ENCODE data around the gene B3GLCT. TPM values are rescaled to one million over a fixed set of nuclear protein-coding genes. Genes with fewer than 3 reads are reported as not detected.

B3GLCT gene
- total RNA-seq, 2 donors from 2014 or later, result 10.1 to 11.5 TPM

DNA sequence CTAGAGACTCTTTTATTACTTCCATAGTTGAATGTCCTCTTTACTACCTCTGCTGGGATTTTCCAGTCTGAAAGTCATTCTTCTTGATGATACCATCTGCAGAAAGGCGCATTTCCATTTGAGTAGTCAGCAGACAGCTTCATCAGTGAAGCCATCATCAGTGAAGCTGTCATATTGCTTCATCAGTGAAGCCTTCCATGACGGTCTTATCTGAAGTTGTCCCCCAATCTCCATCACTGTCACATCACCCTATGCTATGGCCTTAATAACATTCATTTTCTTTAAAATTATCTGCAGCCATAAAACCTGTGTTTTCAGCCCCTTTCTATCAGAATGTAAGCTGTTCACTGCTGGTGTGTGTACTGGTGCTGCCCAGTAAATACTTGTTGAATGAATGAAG is 151.6 kb downstream of the B3GLCT start:
- Mint-ChIP-seq H3K4me3 (no peak overlapping the region), H3K4me1 (no peaks in the 10 kb centered on the region), H3K9me3 (peaks cover 34% of the 10 kb centered on the region), H3K36me3 (ENCODE audit: low read depth) (peaks cover 5% of the 10 kb centered on the region), H3K27ac (no peak overlapping the region), H3K27me3 (ENCODE audit: insufficient read depth) (no peaks in the 10 kb centered on the region)
- no peak overlapping the region for H3K9ac ChIP-seq (ENCODE audit: extremely low read depth, low read length, poor library complexity, severe bottlenecking)
- H3K27ac ChIP-seq (ENCODE audit: low read depth, low read length), result no peak overlapping the region
- H3K4me3 ChIP-seq (ENCODE audit: low read length), result no peak overlapping the region
- TF ChIP-seq, protein P1, sequence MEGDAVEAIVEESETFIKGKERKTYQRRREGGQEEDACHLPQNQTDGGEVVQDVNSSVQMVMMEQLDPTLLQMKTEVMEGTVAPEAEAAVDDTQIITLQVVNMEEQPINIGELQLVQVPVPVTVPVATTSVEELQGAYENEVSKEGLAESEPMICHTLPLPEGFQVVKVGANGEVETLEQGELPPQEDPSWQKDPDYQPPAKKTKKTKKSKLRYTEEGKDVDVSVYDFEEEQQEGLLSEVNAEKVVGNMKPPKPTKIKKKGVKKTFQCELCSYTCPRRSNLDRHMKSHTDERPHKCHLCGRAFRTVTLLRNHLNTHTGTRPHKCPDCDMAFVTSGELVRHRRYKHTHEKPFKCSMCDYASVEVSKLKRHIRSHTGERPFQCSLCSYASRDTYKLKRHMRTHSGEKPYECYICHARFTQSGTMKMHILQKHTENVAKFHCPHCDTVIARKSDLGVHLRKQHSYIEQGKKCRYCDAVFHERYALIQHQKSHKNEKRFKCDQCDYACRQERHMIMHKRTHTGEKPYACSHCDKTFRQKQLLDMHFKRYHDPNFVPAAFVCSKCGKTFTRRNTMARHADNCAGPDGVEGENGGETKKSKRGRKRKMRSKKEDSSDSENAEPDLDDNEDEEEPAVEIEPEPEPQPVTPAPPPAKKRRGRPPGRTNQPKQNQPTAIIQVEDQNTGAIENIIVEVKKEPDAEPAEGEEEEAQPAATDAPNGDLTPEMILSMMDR (conservative IDR thresholded peaks at IDR 0.05), result no peak
- H3K9me3 ChIP-seq (ENCODE audit: control insufficient read depth, low read length), result peaks cover 25% of the 10 kb centered on the region
- no peaks in the 10 kb centered on the region for H3K27me3 ChIP-seq (ENCODE audit: control insufficient read depth, insufficient read depth, low read length, poor library complexity, severe bottlenecking)
- WGBS, 2 experiments (ENCODE audit: insufficient coverage in 1 of 2, insufficient read length in 1 of 2), result 85 to 86% methylated on average over 2 of the region's 2 CpGs
- no peak for DNase-seq
- H3K4me1 ChIP-seq (ENCODE audit: control insufficient read depth, insufficient read depth, low read length), result no peaks in the 10 kb centered on the region
- no peaks in the 10 kb centered on the region for H3K36me3 ChIP-seq (ENCODE audit: control insufficient read depth, insufficient read depth, low read length)

DNA sequence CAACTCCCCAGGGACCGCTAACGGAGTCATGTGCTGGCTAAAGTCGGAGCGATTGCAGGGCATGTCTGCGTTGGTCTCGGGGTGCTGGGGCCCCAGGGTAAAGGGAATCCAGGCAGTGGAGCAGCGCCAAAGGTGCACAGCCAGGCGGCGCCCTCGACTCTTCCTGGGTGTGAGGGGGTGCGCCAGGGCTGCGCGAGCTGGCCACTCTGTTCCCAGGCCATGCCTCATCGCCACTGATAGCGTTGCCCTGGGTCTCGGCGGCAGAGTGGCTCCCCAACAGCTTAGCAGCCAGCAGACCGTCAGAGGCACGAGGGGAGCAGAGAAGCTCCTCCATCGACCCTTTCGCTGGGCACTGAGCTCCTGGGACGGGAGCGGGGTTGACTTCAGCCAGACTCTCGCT is 152.7 kb downstream of the B3GLCT start:
- DNase-seq, result no peak
- H3K27me3 Mint-ChIP-seq (ENCODE audit: insufficient read depth), result no peaks in the 10 kb centered on the region
- H3K9me3 Mint-ChIP-seq, result peaks cover 45% of the 10 kb centered on the region
- no peaks in the 10 kb centered on the region for H3K36me3 ChIP-seq (ENCODE audit: control insufficient read depth, insufficient read depth, low read length)
- no peaks in the 10 kb centered on the region for H3K27me3 ChIP-seq (ENCODE audit: control insufficient read depth, insufficient read depth, low read length, poor library complexity, severe bottlenecking)
- peaks cover 25% of the 10 kb centered on the region for H3K9me3 ChIP-seq (ENCODE audit: control insufficient read depth, low read length)
- peak overlapping the region; percentile 32 for H3K27ac ChIP-seq (ENCODE audit: low read depth, low read length)
- no peak overlapping the region for H3K4me3 ChIP-seq (ENCODE audit: low read length)
- no peaks in the 10 kb centered on the region for H3K4me1 ChIP-seq (ENCODE audit: control insufficient read depth, insufficient read depth, low read length)
- H3K4me1 Mint-ChIP-seq, result no peaks in the 10 kb centered on the region
- H3K4me3 Mint-ChIP-seq, result no peak overlapping the region
- H3K36me3 Mint-ChIP-seq (ENCODE audit: low read depth), result peaks cover 5% of the 10 kb centered on the region
- 92 to 95% methylated on average over 21 to 24 of the region's 24 CpGs for WGBS, 2 experiments (ENCODE audit: insufficient coverage in 1 of 2, insufficient read length in 1 of 2)
- no peak overlapping the region for H3K27ac Mint-ChIP-seq
- H3K9ac ChIP-seq (ENCODE audit: extremely low read depth, low read length, poor library complexity, severe bottlenecking), result no peak overlapping the region
- TF ChIP-seq, protein P1 (conservative IDR thresholded peaks at IDR 0.05), result no peak

DNA sequence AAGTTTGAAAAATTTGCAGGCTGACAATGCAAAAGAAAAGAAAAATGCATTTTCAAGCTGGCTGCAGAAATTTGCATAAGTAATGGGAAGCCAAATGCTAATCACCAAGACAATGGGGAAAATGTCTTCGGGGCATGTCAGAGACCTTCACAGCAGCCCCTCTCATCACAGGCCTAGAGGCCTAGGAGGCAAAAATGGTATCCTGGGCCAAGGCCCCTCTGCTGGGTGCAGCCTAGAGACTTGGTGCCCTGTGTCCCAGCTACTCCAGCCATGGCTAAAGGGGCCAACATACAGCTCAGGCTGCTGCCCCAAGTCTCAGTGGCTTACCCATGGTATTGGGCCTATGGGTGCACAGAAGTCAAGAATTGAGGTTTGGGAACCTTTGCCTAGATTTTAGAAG is 155.2 kb downstream of the B3GLCT start:
- H3K4me1 ChIP-seq (ENCODE audit: control insufficient read depth, insufficient read depth, low read length), result no peaks in the 10 kb centered on the region
- no peak overlapping the region for H3K27ac Mint-ChIP-seq
- peaks cover 25% of the 10 kb centered on the region for H3K9me3 ChIP-seq (ENCODE audit: control insufficient read depth, low read length)
- H3K36me3 Mint-ChIP-seq (ENCODE audit: low read depth), result peaks cover 5% of the 10 kb centered on the region
- H3K4me3 Mint-ChIP-seq, result no peak overlapping the region
- H3K27me3 ChIP-seq (ENCODE audit: control insufficient read depth, insufficient read depth, low read length, poor library complexity, severe bottlenecking), result no peaks in the 10 kb centered on the region
- H3K4me1 Mint-ChIP-seq, result no peaks in the 10 kb centered on the region
- 87% methylated on average over 1 of the region's 1 CpG; no CpG with 5 or more reads in 1 of the 2 experiments for WGBS, 2 experiments (ENCODE audit: insufficient coverage in 1 of 2, insufficient read length in 1 of 2)
- peaks cover 2% of the 10 kb centered on the region for H3K27me3 Mint-ChIP-seq (ENCODE audit: insufficient read depth)
- H3K9me3 Mint-ChIP-seq, result peaks cover 49% of the 10 kb centered on the region
- DNase-seq, result no peak
- no peak overlapping the region for H3K9ac ChIP-seq (ENCODE audit: extremely low read depth, low read length, poor library complexity, severe bottlenecking)
- no peak overlapping the region for H3K27ac ChIP-seq (ENCODE audit: low read depth, low read length)
- TF ChIP-seq, protein P1 (conservative IDR thresholded peaks at IDR 0.05), result no peak
- H3K36me3 ChIP-seq (ENCODE audit: control insufficient read depth, insufficient read depth, low read length), result no peaks in the 10 kb centered on the region
- H3K4me3 ChIP-seq (ENCODE audit: low read length), result no peak overlapping the region
